Measurements from ENCODE around the gene RHOJ.
"Not testable (repeated sequence)": the region's sequence is repeated elsewhere in the genome, so short reads cannot be mapped to it uniquely, and the experiment has no call there.

Gene RHOJ

GRCh38 chr14:63204407-63205043 lies at the start of gene RHOJ:
RHOJ (plus strand) TSS chr14:63204443; CDS start chr14:63204870, 427 bp downstream.
- no peak for TF ChIP-seq CTCF (IDR thresholded peaks at IDR 0.05; ENCODE audit: insufficient read depth, low read length, poor library complexity, severe bottlenecking)
- H3K27me3 ChIP-seq (replicated peaks; ENCODE audit: control insufficient read depth, insufficient read depth, low read length) = no peaks in the 10 kb centered on the region; the same call in 1 of the 2 replicates
- no peak within 1 kb of the TSS for H3K4me3 ChIP-seq (replicated peaks; ENCODE audit: low read depth, low read length)
- DNase-seq (ENCODE audit: extremely low read depth, insufficient read length) = no peak
- no peaks in the 10 kb centered on the region for H3K36me3 ChIP-seq (ENCODE audit: control insufficient read depth, insufficient read depth, low read length)

GRCh38 chr14:63155511-63156185 lies 48.6 kb upstream of the RHOJ start:
- no peak overlapping the region for H3K4me3 ChIP-seq (replicated peaks; ENCODE audit: low read depth, low read length)
- no peaks in the 10 kb centered on the region for H3K27me3 ChIP-seq (replicated peaks; ENCODE audit: control insufficient read depth, insufficient read depth, low read length)
- TF ChIP-seq CTCF (IDR thresholded peaks at IDR 0.05; ENCODE audit: insufficient read depth, low read length, poor library complexity, severe bottlenecking) = no peak
- no peaks in the 10 kb centered on the region for H3K36me3 ChIP-seq (ENCODE audit: control insufficient read depth, insufficient read depth, low read length)
- no peak for DNase-seq (ENCODE audit: extremely low read depth, insufficient read length)

GRCh38 chr14:63157195-63157594 lies 47.0 kb upstream of the RHOJ start:
- H3K4me3 ChIP-seq (replicated peaks; ENCODE audit: low read depth, low read length) = no peak overlapping the region
- H3K27me3 ChIP-seq (replicated peaks; ENCODE audit: control insufficient read depth, insufficient read depth, low read length) = no peaks in the 10 kb centered on the region
- DNase-seq (ENCODE audit: extremely low read depth, insufficient read length) = no peak
- TF ChIP-seq CTCF (IDR thresholded peaks at IDR 0.05; ENCODE audit: insufficient read depth, low read length, poor library complexity, severe bottlenecking) = no peak
- no peaks in the 10 kb centered on the region for H3K36me3 ChIP-seq (ENCODE audit: control insufficient read depth, insufficient read depth, low read length)

GRCh38 chr14:63163306-63163705 lies 40.9 kb upstream of the RHOJ start:
- no peak for TF ChIP-seq CTCF (IDR thresholded peaks at IDR 0.05; ENCODE audit: insufficient read depth, low read length, poor library complexity, severe bottlenecking)
- Histone ChIP-seq H3K4me3 (replicated peaks; ENCODE audit: low read depth, low read length) (no peak overlapping the region), H3K36me3 (ENCODE audit: control insufficient read depth, insufficient read depth, low read length) (no peaks in the 10 kb centered on the region), H3K27me3 (replicated peaks; ENCODE audit: control insufficient read depth, insufficient read depth, low read length) (no peaks in the 10 kb centered on the region)
- DNase-seq (ENCODE audit: extremely low read depth, insufficient read length) = no peak

GRCh38 chr14:63164108-63164683 lies 40.0 kb upstream of the RHOJ start:
- Histone ChIP-seq H3K27me3 (replicated peaks; ENCODE audit: control insufficient read depth, insufficient read depth, low read length) (no peaks in the 10 kb centered on the region), H3K36me3 (ENCODE audit: control insufficient read depth, insufficient read depth, low read length) (no peaks in the 10 kb centered on the region), H3K4me3 (replicated peaks; ENCODE audit: low read depth, low read length) (no peak overlapping the region)
- no peak for TF ChIP-seq CTCF (IDR thresholded peaks at IDR 0.05; ENCODE audit: insufficient read depth, low read length, poor library complexity, severe bottlenecking)
- DNase-seq (ENCODE audit: extremely low read depth, insufficient read length) = no peak

- H3K4me3 ChIP-seq (replicated peaks; ENCODE audit: low read depth, low read length); H3K36me3 ChIP-seq (ENCODE audit: control insufficient read depth, insufficient read depth, low read length); H3K27me3 ChIP-seq (replicated peaks; ENCODE audit: control insufficient read depth, insufficient read depth, low read length); DNase-seq (ENCODE audit: extremely low read depth, insufficient read length): not testable (repeated sequence)
Observed at GRCh38 chr14:63165267-63165666, 39.0 kb upstream of the RHOJ start.

All from GM06990 (cell line).